D721Med (cell line): ENCODE measurements around the gene EID3.

Experiments used
- DNase-seq: peaks from one replicate; pipeline ENCODE4 v3.0.0; 2011; ENCODE audit warnings: low spot score; ENCODE audit not compliant: insufficient read length
- FAIRE-seq: peaks from 2 replicates; lab custom pipeline; 2011; peaks lifted over from hg19 to GRCh38; lab: Jason Lieb, UNC
- TF ChIP-seq, protein P1 (sequence below): IDR thresholded peaks from 2 replicates; pipeline ENCODE4 v1.5.1; 2012; ENCODE audit warnings: mild to moderate bottlenecking, control low read depth; ENCODE audit not compliant: insufficient read depth; ENCODE audit errors: missing control alignments

Gene EID3

DNA sequence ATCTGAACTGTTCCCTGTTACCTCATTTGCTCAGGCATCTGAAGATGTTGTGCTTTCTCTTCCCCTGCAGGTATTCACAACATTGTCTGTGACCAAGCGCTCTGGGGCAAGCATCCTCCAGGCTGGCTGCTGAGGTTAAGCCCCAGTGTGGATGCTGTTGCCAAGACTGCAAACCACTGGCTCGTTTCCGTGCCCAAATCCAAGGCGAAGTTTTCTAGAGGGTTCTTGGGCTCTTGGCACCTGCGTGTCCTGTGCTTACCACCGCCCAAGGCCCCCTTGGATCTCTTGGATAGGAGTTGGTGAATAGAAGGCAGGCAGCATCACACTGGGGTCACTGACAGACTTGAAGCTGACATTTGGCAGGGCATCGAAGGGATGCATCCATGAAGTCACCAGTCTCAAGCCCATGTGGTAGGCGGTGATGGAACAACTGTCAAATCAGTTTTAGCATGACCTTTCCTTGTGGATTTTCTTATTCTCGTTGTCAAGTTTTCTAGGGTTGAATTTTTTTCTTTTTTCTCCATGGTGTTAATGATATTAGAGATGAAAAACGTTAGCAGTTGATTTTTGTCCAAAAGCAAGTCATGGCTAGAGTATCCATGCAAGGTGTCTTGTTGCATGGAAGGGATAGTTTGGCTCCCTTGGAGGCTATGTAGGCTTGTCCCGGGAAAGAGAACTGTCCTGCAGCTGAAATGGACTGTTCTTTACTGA is 44.9 kb downstream of the EID3 start:
- FAIRE-seq (no peak), DNase-seq (no peak)
- TF ChIP-seq, protein P1, sequence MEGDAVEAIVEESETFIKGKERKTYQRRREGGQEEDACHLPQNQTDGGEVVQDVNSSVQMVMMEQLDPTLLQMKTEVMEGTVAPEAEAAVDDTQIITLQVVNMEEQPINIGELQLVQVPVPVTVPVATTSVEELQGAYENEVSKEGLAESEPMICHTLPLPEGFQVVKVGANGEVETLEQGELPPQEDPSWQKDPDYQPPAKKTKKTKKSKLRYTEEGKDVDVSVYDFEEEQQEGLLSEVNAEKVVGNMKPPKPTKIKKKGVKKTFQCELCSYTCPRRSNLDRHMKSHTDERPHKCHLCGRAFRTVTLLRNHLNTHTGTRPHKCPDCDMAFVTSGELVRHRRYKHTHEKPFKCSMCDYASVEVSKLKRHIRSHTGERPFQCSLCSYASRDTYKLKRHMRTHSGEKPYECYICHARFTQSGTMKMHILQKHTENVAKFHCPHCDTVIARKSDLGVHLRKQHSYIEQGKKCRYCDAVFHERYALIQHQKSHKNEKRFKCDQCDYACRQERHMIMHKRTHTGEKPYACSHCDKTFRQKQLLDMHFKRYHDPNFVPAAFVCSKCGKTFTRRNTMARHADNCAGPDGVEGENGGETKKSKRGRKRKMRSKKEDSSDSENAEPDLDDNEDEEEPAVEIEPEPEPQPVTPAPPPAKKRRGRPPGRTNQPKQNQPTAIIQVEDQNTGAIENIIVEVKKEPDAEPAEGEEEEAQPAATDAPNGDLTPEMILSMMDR = no peak

DNA sequence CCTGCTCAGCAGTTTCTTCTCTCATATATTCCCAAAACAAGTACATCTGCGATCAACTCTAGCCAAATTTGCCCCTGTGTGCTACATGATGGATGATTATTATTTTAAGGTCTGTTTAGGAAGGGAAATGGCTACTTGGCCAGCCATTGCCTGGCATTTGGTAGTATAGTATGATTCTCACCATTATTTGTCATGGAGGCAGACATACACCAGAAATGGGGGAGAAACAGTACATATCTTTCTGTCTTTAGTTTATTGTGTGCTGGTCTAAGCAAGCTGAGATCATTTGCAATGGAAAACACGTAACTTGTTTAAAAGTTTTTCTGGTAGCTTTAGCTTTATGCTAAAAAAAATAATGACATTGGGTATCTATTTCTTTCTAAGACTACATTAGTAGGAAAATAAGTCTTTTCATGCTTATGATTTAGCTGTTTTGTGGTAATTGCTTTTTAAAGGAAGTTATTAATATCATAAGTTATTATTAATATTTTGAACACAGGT is 45.5 kb downstream of the EID3 start:
- TF ChIP-seq, protein P1 = no peak
- FAIRE-seq (no peak), DNase-seq (no peak)

DNA sequence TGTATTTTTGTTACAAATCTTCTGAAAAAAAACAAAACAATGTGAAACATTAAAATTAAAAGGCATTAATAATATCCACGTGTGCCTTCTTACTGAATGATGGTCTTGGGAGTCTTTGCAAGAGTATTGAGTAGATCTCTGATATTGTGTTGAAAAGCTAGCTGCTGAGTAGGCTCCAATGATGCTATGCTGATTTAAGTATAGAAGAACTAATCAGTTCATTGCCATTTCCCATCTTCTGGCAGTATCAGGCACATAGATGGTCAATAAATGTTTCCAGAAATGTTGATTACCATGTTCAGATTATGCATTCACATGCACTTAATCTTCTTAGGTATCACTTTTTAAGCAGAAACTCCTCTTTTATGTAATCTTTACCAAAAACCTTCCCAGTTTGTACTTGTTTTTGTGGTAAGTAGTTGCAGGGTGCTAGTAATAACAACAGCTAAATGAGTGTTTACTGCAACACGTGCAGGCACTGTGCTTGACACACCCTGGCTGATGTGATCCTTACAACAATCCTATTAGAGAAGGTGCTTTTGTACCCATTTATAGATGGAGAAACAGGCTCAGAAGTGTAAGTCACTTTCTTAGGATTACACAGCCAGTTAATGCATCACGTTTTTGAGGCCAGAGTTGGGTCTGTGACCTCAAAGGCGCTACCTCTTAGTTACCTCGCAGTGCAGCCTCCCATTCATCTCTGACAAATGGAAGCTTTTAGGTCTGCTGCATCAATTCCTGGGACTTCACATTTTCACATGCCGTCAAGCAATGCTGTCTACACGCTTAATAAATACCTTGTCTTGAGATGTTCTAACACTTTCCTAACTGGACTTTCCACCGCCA is 46.9 kb downstream of the EID3 start:
- DNase-seq = no peak

DNA sequence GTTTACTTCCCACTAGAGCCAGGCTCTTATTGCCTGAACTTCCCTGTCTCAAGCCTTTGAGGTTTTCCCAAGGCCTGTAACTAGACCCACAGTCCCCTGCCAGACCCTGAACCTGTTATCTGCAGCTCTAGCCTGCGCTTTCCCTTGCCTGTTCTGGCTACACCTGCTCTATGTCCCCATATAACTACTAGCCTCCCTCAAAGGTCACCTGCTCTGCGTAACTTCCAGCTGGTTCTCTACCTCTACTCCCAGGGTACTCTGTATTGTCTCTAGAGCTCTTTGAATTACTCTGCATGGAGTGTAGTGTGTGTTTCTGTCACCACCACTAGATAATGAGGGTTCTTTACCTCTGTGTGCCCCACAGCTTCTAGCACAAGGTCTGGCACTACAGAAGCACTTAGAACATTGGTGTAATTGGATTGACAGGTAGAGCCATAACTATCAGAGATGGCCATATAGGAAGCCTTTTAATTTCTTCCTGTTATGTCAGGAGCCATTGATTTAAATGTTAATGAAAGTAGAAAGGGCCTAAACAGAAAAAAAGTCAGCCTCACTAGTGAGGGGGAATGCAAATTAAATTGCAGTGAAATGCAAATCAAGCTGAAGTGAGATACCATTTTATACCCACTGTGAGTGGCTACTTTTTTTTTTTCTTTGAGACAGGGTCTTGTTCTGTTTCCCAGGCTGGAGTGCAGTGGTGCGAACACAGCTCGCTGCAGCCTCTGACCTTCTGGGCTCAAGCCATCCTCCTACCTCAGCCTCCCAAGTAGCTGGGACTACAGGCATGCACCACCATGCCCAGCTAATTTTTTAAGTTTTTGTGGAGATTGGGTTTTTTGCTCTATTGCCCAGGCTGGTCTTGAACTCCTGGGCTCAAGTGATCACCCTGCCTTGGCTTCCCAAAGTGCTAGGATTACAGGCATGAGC is 47.8 kb downstream of the EID3 start:
- FAIRE-seq (no peak), DNase-seq (no peak)
- TF ChIP-seq, protein P1 = no peak

More for the DNA sequence above, 46.9 kb downstream of the EID3 start:
- FAIRE-seq = no peak
- TF ChIP-seq, protein P1 = no peak

DNA sequence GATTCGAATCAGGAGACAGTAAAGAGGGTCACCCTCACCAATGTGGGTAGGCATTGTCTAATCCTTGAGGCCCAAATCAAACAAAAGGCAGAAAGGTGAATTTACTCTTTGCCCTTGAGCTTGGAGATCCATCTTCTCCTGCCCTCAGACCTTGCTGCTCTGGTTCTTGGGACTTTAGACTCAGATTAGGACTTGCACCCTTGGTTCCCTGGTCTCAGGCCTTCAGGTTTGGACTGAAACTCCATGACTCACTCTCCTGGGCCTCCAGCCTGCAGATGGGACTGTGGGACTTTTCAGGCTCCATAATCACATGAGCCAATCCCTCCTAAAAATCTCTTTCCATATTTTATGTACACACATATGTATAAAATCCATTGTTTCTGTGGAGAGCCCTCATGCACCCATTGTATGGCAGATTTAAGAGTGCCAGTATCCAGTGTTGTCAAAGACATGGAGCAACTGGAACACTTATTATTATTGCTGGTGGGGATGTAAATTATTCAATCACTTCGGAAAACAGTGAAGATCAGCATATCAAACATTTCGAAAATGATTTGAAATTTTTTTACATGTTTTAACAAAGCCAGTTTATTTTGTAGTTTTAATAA is 48.7 kb downstream of the EID3 start:
- DNase-seq (no peak), FAIRE-seq (no peak)
- TF ChIP-seq, protein P1 = no peak

DNA sequence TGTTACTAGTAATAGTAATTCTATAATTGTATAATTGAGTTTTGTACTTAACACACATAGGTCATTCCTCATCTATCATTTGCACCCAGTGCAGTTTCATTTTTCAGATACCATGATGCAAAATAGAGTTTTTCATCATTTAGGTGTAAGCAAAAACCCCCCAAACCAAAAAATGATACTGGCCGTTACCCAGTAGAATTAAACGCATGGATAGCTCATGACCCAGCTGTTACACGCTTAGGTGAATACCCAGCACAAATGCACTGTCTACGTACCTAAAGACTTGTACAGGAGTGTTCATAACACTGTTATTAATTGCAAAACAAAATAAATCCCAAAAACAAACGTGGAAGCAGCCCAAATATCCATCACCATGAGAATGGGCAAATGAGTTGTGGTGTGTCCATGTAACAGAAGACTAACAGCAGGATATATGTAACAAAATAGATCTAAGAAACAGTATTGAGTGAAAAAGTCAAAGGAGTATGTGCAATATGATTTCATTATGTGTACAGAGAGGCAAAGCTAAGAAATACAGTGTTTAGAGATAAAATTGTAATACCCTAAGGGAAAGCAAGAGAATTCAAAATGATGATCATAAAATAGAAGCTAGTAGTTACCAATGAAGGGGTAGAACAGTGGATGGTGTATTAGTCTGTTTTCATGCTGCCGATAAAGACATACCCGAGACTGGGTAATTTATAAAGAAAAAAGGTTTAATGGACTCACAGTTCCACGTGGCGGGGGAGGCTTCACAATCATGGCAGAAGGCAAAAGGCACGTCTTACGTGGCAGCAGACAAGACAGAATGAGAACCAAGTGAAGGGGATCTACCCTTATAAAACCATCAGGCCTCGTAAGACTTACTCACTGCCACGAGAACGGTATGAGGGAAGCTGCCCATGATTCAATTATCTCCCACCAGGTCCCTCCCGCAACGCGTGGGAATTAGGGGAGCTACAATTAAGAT is 49.8 kb downstream of the EID3 start:
- TF ChIP-seq, protein P1 = no peak
- FAIRE-seq (no peak), DNase-seq (no peak)
